GM12873 (cell line): ENCODE measurements around the gene TPBGL.

Experiments
- CTCF ChIP-seq: IDR thresholded peaks from 2 replicates; pipeline ENCODE4 v1.5.1; 2012; ENCODE audit warnings: low read depth, mild to moderate bottlenecking, moderate library complexity, low read length, control low read depth; ENCODE audit not compliant: insufficient read depth; ENCODE audit errors: missing control alignments

TPBGL gene

GRCh38 chr11:75236062-75236461 lies 4.5 kb upstream of the TPBGL start:
- TF ChIP-seq CTCF: no peak

GRCh38 chr11:75237050-75237449 lies 3.5 kb upstream of the TPBGL start:
- no peak for TF ChIP-seq CTCF

GRCh38 chr11:75238595-75239440 lies 1.8 kb upstream of the TPBGL start:
- no peak for TF ChIP-seq CTCF

GRCh38 chr11:75239531-75240290 lies 863 bp upstream of the TPBGL start:
- no peak for TF ChIP-seq CTCF

DNA sequence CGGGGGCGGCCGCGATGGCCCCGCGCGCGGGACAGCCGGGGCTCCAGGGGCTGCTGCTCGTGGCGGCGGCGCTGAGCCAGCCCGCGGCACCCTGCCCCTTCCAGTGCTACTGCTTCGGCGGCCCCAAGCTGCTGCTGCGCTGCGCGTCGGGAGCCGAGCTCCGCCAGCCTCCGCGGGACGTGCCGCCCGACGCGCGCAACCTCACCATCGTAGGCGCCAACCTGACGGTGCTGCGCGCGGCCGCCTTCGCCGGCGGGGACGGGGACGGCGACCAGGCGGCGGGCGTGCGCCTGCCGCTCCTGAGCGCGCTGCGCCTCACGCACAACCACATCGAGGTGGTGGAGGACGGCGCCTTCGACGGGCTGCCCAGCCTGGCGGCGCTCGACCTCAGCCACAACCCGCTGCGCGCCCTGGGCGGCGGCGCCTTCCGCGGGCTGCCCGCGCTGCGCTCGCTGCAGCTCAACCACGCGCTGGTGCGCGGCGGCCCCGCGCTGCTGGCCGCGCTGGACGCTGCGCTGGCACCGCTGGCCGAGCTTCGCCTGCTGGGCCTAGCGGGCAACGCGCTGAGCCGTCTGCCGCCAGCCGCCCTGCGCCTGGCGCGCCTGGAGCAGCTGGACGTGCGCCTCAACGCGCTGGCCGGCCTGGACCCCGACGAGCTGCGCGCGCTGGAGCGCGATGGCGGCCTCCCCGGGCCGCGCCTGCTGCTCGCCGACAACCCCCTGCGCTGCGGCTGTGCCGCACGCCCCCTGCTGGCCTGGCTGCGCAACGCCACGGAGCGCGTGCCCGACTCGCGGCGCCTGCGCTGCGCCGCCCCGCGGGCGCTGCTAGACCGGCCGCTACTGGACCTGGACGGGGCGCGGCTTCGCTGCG lies 697 bp downstream of the TPBGL start:
- TF ChIP-seq CTCF: peak; percentile 89

- no peak for TF ChIP-seq CTCF
Observed at GRCh38 chr11:75241906-75242644, 1.5 kb downstream of the TPBGL start.
